Fibroblast of lung (primary cell): ENCODE measurements around the gene PIK3C2G.

ENCODE experiments used
- CTCF ChIP-seq, 2 donors: IDR thresholded peaks in 1 of 2; conservative IDR thresholded peaks in 1 of 2; 1 replicate in 1 of 2; 2 replicates in 1 of 2; pipeline ENCODE4 v1.5.1; 2011 to 2012; ENCODE audit warnings: low read length in 2 of 2, control low read depth in 1 of 2, inconsistent platforms in 1 of 2, low read depth in 1 of 2, mild to moderate bottlenecking in 1 of 2
- EZH2 ChIP-seq: IDR thresholded peaks from 2 replicates; pipeline ENCODE4 v1.5.1; 2012; ENCODE audit warnings: low read length, control low read depth, mild to moderate bottlenecking; ENCODE audit errors: missing control alignments

GRCh38 chr12:18522806-18523205 is 261.5 kb downstream of the PIK3C2G start:
- TF ChIP-seq CTCF (conservative IDR thresholded peaks at IDR 0.05 in 1 of 2, IDR thresholded peaks at IDR 0.05 in 1 of 2; ENCODE audit: low read depth in 1 of 2, low read length in 2 of 2) (no peak), EZH2 (no peak)
